GM21381 (cell line): ENCODE results near the gene TLR8.
"Not testable (repeated sequence)": the region's sequence is repeated elsewhere in the genome, so short reads cannot be mapped to it uniquely, and the experiment has no call there.

Experiments used
- ATAC-seq: cut with Tn5 transposase; IDR thresholded peaks from one replicate; pipeline ENCODE4 v1.9.1; 2021; ENCODE audit warnings: mild to moderate bottlenecking, moderate library complexity; ENCODE audit not compliant: unreplicated experiment

Gene TLR8

DNA sequence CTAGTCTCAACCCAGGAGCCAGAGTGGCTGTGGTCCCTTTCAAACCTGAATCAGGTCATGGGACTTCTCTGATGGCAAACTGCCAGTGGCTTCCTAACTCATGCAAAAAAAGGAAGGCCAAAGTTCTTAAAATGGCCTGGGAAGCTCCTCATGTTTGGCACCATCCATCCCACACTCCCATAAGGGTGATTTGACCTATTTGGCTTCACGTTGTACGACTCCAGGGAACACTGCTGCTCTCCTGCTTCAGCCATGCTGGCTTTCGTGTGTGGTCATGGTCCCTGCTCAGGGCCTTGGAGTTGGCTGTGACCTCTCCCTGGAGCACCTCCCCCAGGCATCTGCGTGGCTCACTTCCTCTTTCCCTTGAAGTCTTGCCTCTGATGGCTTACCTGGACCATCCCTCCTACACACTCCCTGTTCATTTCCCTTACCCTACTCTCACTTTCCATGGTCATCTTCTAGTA lies 55.7 kb downstream of the TLR8 start:
- ATAC-seq = no peak

DNA sequence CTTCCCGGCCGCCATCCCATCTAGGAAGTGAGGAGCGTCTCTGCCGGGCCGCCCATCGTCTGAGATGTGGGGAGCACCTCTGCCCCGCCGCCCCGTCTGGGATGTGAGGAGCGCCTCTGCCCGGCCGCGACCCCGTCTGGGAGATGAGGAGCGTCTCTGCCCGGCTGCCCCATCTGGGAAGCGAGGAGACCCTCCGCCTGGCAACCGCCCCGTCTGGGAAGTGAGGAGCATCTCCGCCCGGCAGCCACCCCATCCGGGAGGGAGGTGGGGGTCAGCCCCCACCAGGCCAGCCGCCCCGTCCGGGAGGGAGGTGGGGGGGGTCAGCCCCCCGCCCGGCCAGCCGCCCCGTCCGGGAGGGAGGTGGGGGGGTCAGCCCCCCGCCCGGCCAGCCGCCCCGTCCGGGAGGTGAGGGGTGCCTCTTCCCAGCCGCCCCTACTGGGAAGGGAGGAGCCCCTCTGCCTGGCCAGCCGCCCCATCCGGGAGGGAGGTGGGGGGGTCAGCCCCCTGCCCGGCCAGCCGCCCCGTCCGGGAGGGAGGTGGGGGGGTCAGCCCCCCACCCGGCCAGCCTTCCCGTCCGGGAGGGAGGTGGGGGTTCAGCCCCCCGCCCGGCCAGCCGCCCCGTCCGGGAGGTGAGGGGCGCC lies 56.9 kb downstream of the TLR8 start:
- not testable (repeated sequence) for ATAC-seq

DNA sequence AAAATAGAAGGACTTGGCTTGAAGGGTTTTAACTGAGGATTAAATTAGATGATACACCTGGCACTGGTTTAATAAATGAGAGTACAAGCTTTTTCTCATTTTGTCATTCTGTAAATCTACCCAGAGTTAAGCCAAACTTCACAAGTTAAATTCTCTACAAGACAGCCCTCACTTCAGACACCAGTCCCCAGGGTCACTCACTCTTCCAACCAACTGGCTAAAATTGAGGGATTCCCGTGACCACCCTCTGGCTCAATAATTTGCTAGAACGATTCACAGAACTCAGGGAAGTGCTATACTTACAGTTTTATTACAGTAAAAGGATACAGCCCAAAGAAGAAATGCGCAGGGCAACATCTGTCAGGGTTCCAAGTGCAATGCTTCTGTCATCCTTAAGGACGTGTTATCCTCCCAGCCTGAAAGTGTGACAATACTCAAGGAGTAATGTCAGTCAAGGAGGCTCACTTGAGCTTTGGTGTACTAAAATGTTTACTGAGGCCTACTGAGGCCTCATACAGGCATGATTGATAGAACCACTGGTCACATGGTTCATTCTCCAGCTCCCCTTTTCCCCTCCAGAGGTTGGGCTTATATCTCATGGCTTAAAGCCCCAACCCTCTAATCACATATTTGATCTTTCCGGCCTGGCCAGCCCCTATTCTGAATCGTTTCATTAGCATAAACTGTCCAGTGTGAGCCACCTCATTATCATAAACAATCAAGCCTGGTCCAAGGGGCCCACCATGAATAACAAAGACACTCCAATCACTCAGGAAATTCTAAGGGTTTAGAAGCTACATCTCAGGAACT lies 58.9 kb downstream of the TLR8 start:
- ATAC-seq = no peak

DNA sequence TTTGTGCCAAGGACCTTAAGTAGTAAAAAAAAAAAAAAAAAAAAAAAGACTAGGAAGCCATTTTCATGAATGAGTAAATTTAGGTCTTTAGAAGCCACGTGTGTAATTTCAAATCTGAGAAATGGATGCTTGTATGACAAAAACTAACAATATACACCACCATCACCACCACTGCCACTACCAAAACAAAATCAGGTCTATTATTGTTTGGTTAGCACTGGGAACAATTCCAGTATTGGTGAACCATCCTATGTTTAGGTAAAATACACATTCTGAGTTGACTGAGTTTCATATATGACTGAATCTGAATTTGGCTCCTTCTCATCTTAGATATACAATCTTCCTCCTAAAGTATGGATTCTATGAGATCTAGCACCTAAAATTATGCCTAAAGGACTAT lies 59.7 kb downstream of the TLR8 start:
- ATAC-seq = no peak

DNA sequence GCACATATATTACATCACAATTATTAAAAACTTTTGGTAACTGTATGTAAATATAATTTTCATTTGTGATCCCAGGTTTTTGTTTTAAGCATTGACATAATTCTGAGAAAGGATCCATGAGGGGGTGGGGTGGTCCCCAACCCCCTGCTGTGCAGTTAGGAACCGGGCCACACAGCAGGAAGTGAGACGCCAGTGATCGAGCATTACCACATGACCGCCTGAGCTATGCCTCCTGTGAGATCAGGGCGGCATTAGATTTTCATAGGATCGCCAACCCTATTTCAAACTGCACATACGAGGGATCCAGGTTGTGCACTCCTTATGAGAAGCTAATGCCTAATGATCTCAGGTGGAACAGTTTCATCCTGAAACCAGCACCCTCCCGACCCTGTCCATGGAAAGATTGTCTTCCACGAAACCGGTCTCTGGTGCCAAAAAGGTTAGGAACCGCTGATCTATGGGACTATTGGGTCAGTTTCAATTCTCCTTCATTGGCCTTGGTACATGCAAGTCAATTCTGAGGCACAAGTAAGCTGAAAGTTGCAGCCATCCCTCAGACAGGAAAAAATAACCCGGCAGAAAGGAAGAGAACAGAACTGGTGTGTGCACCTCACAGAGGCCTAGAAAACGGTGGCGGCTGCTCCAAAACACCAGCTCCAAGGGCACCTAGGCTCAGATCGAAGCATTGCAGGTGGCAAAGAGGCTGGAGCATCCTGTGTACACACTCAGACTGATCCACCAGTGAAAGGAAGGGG lies 61.5 kb downstream of the TLR8 start:
- ATAC-seq = no peak

DNA sequence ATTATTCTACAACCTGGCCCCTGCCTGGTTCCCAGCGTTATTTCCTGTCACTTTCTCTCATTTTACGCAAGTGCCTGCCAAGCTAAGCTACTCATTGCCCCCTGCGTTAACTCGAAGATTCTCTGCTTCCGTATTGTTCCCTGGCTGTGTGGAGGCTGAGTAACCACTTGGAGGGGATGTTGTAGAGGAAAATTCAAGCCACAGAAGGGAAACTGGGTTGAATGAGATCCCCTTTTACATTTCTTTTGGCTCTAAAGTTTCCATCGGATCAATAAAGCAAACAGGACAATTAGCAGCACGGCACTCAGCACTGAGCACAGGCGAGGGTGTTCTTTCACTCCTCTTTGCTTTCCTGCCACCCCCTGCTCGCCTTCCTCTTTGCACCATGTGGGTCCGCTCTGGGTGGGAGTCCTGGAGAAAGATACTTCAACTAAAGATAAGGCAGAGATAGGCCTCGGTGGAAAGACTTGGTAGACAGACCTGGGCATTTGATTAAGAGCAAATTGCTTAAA lies 64.3 kb downstream of the TLR8 start:
- ATAC-seq = no peak

DNA sequence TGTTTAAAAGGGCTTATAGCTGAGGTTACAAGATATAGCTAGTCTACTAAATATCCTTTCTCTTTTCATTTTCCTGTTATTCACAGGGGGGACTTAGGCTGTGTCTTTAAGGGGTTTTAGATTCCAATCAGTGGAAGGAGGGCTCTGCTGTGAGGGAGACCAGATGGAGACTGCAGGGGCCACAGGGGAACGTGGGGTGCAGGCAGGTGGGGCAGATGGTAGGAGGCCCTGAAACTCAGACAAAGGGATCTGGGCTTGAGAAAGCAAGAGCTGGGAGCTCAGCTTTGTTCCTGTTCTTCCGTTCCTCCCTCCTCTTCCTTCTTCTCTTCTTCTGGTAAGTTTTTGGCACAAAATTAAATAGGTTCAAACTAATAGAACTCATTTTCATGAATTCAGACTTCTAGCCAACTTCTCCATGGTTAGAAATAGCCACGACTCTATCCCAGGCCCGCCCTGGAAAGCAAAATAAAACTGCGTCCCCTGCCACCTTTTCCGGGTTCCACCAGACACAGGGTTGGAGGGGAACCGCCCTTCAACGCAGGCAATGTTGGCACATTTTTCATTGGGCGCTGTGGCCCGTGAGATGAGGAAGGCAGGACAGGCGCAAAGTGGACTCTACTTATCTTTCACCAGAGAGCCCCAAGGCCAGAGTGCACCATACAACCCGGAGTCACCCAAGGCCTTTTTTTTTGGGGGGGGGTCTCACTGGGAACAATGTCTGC lies 65.0 kb downstream of the TLR8 start:
- no peak for ATAC-seq

DNA sequence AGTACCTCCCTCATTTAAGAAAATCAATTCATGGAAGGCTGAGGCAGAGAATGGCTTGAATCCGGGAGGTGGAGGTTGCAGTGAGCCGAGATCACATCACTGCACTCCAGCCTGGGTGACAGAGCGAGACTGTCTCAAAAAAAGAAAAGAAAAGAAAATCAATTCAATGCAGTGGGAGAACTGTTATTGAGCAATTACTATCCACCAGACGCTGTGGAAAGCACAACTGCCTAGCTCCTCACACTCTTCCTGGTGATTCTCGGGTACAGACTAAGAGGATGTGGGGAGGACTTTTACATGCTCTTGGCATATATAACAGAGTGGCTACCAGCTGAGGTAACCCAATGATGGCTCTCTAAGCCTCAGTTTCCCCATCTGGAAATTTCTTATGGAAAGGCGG lies 65.8 kb downstream of the TLR8 start:
- no peak for ATAC-seq
